Measurements from ENCODE around the gene FBXL2. TPM values are rescaled to one million over a fixed set of nuclear protein-coding genes. Genes with fewer than 3 reads are reported as not detected.
"Not testable (repeated sequence)": the region's sequence is repeated elsewhere in the genome, so short reads cannot be mapped to it uniquely, and the experiment has no call there.

Gene FBXL2
- total RNA-seq, 2 donors from 2014 or later: 9.8 to 10.1 TPM

- intact Hi-C loops (cut with DNase I): no loop called here
- DNase-seq (ENCODE audit: low spot score): no peak
These were observed 142.7 kb downstream of the FBXL2 start for GRCh38 chr3:33419948-33420347.

DNA sequence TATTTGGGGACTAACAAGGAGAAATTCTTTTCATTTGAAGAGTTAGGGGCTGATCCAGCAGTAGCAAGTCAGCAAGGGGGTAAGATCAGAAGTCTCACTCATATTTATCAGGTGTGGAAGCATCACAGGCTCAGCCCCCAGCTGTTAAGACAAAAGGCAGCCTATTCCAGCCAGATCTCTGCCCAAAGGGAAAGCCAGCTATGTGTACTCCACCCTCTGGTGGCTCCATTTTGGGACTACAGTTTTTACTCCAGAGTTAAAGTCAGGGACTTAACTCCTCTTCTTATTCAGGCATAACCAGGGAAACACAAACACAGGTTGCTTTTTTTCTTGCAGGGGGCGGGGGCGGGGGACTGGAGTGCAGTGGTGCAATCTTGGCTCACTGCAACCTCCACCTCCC is 143.7 kb downstream of the FBXL2 start:
- intact Hi-C loops (cut with DNase I): no loop called here
- DNase-seq (ENCODE audit: low spot score): no peak

GRCh38 chr3:33424606-33425452 is 147.6 kb downstream of the FBXL2 start:
- intact Hi-C loops (cut with DNase I): no loop called here
- DNase-seq (ENCODE audit: low spot score): no peak

DNA sequence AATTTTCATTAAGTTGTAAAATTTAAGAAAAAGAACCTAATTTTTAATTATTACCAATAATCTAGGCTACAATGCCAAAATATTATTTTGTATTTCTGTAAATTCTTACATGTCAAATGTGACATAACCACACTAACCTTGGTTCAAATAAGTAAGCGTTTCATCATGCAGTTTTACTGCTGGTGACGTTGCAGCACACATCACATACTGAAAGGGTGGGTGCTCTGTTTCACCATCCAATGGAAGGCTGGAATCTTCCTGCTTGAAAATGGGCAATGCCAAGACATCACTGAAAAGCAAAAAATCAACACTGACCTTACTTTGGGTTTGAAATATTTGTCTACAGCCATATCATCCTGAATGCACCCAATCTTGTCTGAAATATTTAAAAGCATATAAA is 148.2 kb downstream of the FBXL2 start:
- no peak for DNase-seq (ENCODE audit: low spot score)
- intact Hi-C loops (cut with DNase I): no loop called here

GRCh38 chr3:33426068-33426467 is 148.8 kb downstream of the FBXL2 start:
- intact Hi-C loops (cut with DNase I): no loop called here
- DNase-seq (ENCODE audit: low spot score): no peak

DNA sequence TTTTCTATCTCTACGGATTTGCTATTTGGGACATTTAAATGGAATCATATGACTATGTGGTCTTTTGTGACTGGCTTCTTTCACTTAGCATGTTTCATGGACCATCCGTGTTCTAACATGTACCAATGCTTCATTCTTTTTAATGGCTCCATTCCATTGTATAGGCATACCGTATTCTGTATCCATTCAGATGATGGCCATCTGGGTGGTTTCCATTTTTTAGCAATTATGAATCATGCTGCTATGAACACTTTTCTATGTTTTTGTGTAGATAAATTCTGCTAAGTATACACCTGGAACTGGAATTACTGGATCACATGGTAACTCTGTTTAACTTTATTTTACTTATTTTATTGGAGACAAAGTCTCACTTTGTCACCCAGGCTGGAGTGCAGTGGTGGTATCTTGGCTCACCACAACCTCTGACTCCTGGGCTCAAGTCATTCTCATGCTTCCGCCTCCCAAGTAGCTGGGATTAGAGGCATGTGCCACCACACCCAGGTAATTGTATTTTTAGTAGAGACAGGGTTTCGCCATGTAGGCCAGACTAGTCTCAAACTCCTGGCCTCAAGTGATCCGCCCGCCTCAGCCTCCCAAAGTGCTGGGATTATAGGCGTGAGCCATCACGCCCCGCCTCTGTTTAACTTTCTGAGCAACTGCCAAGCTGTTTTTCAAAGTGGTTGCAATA is 149.5 kb downstream of the FBXL2 start:
- no peak for DNase-seq (ENCODE audit: low spot score)
- intact Hi-C loops (cut with DNase I): no loop called here

DNA sequence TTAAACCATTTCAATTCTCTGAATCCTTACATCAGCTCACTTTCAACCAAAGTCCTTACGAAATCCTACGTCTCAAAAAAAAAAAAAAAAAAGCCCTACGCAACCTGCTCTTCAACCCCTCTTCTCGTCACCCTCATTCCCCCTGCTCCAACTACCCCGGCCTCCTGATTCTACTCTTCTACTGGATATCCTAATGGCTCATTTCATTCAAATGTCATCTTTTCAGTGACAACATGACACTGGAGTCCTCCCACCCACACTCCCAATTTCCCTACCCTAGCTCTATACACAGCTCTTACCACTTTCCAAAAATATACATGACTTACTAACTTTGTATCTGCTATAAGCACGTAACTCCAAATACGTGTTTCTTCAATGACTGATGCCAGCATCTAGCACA is 151.5 kb downstream of the FBXL2 start:
- intact Hi-C loops (cut with DNase I): no loop called here
- DNase-seq (ENCODE audit: low spot score): no peak

GRCh38 chr3:33429306-33429705 is 152.1 kb downstream of the FBXL2 start:
- intact Hi-C loops (cut with DNase I); DNase-seq (ENCODE audit: low spot score): not testable (repeated sequence)

GRCh38 chr3:33430061-33430460 is 152.8 kb downstream of the FBXL2 start:
- intact Hi-C loops (cut with DNase I): no loop called here
- no peak for DNase-seq (ENCODE audit: low spot score)

GRCh38 chr3:33430571-33430970 is 153.3 kb downstream of the FBXL2 start:
- no peak for DNase-seq (ENCODE audit: low spot score)
- intact Hi-C loops (cut with DNase I): no loop called here

- intact Hi-C loops (cut with DNase I): no loop called here
- DNase-seq (ENCODE audit: low spot score): no peak
These were observed 156.6 kb downstream of the FBXL2 start for GRCh38 chr3:33433843-33434242.

Other genes starting within 250 kb of the FBXL2 start
- 10 to 100 TPM; 37.5 to 50.3 TPM for gene GLB1, start 180.3 kb upstream of the FBXL2 start, total RNA-seq
- gene TMPPE, start 180.3 kb upstream of the FBXL2 start, total RNA-seq: 1 to 10 TPM; 8.8 to 8.9 TPM
- 100 to 1,000 TPM; 250 to 323 TPM for gene CRTAP, start 163.4 kb upstream of the FBXL2 start, total RNA-seq
- 1 to 10 TPM; 3.7 to 4.0 TPM for gene SUSD5, start 58.6 kb upstream of the FBXL2 start, total RNA-seq
- gene UBP1, start 163.0 kb downstream of the FBXL2 start, total RNA-seq: 10 to 100 TPM; 57.5 to 66.5 TPM